ENCODE measurements around the gene OSBPL2.

The OSBPL2 gene

DNA sequence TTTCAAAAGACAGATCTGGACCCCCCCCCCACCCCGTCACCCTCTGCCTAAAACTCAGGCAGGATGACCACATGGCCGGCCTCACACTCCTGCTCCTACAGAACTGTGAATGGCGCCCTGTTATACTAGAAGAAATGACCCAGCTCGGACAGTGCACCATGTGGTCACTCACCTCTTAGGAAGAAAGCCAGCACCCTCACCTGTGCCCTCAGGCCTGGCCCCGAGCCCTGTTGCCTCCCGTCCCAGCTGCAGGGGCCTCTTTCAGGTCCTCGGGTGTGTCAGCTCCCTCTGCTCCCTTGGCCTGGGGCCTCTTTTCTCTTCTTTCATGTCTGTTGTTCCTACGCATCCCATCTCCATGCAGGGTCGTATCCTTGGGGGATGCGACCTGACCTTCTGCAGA lies 23.7 kb downstream of the OSBPL2 start:
- DNase-seq (ENCODE audit: low read depth, low spot score), result no peak
- in situ Hi-C loops (cut with HindIII; ENCODE audit: low sequenced_read_pairs), result no loop called here
- H3K4me3 ChIP-seq (ENCODE audit: low read depth, low read length), result no peak overlapping the region
- TF ChIP-seq, protein P1, sequence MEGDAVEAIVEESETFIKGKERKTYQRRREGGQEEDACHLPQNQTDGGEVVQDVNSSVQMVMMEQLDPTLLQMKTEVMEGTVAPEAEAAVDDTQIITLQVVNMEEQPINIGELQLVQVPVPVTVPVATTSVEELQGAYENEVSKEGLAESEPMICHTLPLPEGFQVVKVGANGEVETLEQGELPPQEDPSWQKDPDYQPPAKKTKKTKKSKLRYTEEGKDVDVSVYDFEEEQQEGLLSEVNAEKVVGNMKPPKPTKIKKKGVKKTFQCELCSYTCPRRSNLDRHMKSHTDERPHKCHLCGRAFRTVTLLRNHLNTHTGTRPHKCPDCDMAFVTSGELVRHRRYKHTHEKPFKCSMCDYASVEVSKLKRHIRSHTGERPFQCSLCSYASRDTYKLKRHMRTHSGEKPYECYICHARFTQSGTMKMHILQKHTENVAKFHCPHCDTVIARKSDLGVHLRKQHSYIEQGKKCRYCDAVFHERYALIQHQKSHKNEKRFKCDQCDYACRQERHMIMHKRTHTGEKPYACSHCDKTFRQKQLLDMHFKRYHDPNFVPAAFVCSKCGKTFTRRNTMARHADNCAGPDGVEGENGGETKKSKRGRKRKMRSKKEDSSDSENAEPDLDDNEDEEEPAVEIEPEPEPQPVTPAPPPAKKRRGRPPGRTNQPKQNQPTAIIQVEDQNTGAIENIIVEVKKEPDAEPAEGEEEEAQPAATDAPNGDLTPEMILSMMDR (IDR thresholded peaks at IDR 0.05; ENCODE audit: low read depth, low read length), result no peak

DNA sequence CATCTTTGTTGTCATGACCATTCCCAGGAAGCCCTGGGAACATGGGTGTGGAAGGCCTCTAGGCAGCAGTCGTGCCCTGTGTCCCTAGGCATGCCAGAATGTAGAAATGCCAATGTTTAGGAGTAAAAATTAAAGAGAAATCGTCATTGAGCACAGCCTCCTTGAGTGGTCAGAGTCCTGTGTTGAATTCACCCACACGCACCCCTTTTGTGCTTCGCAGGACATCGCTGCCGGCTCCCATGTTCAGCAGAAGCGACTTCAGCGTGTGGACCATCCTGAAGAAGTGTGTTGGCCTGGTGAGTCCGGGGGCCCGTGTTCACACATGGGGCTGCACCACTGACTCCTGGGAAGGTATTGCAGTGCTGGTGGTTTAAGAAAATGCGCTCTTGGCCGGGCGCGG lies 25.1 kb downstream of the OSBPL2 start:
- in situ Hi-C loops (cut with HindIII; ENCODE audit: low sequenced_read_pairs), result no loop called here
- H3K4me3 ChIP-seq (ENCODE audit: low read depth, low read length), result no peak overlapping the region
- no peak for DNase-seq (ENCODE audit: low read depth, low spot score)
- TF ChIP-seq, protein P1 (IDR thresholded peaks at IDR 0.05; ENCODE audit: low read depth, low read length), result no peak

DNA sequence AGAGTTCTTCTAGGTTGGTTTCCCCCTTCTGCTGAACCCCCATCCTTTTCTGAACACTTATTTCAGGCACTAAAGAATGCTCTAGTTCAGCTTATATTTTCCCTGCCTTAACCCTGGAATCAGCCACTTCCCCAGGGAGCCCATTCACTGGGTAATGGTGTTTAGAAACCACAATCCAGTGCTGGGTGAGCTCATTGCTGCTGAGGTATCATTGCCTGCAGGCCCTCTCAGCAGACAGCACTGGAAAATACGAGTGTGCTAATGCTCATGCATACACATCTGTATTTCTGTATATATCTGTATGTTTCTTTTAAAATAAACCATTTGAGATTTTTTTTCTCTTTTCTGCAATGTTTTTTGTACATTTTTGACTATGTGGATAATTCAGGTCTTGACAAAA lies 27.0 kb downstream of the OSBPL2 start:
- TF ChIP-seq, protein P1 (IDR thresholded peaks at IDR 0.05; ENCODE audit: low read depth, low read length), result no peak
- no peak for DNase-seq (ENCODE audit: low read depth, low spot score)
- in situ Hi-C loops (cut with HindIII; ENCODE audit: low sequenced_read_pairs), result no loop called here
- no peak overlapping the region for H3K4me3 ChIP-seq (ENCODE audit: low read depth, low read length)

DNA sequence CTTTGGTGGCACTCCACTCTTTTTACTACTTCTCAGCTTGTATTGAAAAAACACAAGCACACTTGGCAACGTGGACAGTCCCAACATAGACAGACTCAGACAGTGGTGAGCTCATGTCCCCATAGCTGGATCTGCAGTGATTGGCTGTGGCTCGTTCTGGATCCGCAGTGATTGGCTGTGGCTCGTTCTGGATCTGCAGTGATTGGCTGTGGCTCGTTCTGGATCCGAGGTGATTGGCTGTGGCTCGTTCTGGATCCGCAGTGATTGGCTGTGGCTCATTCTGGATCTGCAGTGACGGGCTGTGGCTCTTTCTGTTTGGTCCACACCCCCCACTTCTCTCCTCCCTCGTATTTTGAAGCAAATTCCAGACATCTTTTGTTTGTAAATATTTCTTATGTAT lies 28.0 kb downstream of the OSBPL2 start:
- no peak overlapping the region for H3K4me3 ChIP-seq (ENCODE audit: low read depth, low read length)
- DNase-seq (ENCODE audit: low read depth, low spot score), result no peak
- in situ Hi-C loops (cut with HindIII; ENCODE audit: low sequenced_read_pairs), result no loop called here
- TF ChIP-seq, protein P1 (IDR thresholded peaks at IDR 0.05; ENCODE audit: low read depth, low read length), result no peak

DNA sequence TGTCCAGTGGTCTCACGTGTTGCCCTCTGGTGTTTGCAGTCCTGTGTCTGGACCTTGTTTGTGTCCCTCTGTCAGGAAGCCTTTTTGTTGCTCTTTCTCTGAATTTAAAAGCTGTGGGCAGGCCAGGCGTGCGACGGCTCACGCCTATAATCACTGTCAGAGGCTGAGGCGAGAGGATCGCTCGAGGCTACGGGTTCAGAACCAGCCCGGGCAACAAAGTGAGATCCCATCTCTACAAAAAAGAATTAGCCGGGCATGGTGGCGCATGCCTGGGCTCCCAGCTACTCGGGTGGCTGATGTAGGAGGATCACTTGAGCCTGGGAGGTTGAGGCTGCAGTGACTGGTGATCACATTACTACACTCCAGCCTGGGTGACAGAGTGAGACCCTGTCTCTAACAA lies 28.5 kb downstream of the OSBPL2 start:
- no peak overlapping the region for H3K4me3 ChIP-seq (ENCODE audit: low read depth, low read length)
- TF ChIP-seq, protein P1 (IDR thresholded peaks at IDR 0.05; ENCODE audit: low read depth, low read length), result no peak
- DNase-seq (ENCODE audit: low read depth, low spot score), result no peak
- in situ Hi-C loops (cut with HindIII; ENCODE audit: low sequenced_read_pairs), result no loop called here

DNA sequence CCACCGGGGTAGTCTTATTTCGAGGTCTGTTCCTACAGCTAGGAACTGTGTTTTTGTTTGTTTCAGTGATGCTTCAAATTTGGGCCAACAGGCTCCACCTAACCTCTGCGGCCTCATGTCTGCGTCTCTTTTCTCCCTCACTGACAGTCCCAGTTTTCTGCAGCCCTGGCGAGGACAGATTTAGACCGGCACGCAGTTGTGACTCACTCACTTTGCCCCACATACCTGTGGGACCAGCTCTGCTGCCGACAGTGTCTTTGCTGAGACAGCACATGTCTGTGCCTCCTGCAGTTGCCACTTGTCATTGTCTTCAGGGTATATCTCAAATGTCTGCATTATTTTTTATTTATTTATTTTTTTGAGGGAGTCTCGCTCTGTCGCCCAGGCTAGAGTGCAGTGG lies 29.2 kb downstream of the OSBPL2 start:
- in situ Hi-C loops (cut with HindIII; ENCODE audit: low sequenced_read_pairs), result no loop called here
- TF ChIP-seq, protein P1 (IDR thresholded peaks at IDR 0.05; ENCODE audit: low read depth, low read length), result no peak
- no peak overlapping the region for H3K4me3 ChIP-seq (ENCODE audit: low read depth, low read length)
- DNase-seq (ENCODE audit: low read depth, low spot score), result no peak

Measured in astrocyte of the spinal cord (primary cell).